ENCODE data around the gene F7.

The F7 gene

DNA sequence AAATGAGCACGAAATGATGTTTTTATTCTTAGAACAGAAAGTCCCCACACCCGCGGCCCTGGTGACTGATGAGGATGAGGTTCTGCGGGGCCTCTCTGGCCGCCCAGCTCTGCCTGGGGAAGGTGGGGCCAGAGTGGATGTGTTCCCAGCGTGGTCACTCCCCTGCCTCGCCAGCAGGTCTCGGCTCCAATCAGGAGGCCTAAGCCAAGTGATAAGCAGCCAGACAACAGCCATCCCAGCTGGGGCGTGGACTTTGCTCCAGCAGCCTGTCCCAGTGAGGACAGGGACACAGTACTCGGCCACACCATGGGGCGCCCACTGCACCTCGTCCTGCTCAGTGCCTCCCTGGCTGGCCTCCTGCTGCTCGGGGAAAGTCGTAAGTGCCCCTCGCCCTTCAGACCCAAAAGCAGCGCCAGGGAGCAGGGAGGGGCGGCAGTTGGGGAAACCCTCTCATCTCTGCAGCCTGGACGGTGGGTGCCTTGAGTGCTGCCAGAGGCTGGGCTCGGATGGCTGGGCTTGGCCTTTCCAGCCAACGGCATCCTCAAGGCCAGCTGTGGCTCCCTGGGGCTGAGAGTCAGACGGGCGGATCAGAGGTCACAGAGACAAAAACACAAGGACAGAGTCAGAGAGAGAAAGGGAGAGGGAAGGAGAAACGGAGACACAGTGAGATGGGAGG is 17.1 kb downstream of the F7 start, which contains the start of gene F10:
Gene F10 (plus strand): TSS at position 250 of the 676 bp plus-strand sequence. CDS start 57 bp downstream, at position 307.
- no peak for DNase-seq (ENCODE audit: extremely low spot score)
- ChIA-PET CTCF (interaction anchor here (1.5 kb wide), 1 partner anchor 9 kb away, joined by 4 read pairs; no protein-coding TSS in a partner anchor), POLR2A (no interaction called here)
- no peak for TF ChIP-seq L3MBTL2 (conservative IDR thresholded peaks at IDR 0.05)
- no peak for TF ChIP-seq SP1 (IDR thresholded peaks at IDR 0.05)
- TF ChIP-seq ZNF384 (IDR thresholded peaks at IDR 0.05): no peak
- TF ChIP-seq LEF1 (IDR thresholded peaks at IDR 0.05; ENCODE audit: borderline replicate concordance): no peak
- no peak for TF ChIP-seq SUZ12 (IDR thresholded peaks at IDR 0.05)
- TF ChIP-seq FOXA1 (IDR thresholded peaks at IDR 0.05): no peak
- no peak for TF ChIP-seq TARDBP (IDR thresholded peaks at IDR 0.05)
- no peak for TF ChIP-seq HDGF (IDR thresholded peaks at IDR 0.05; ENCODE audit: borderline replicate concordance)
- TF ChIP-seq NFRKB (IDR thresholded peaks at IDR 0.05): no peak
- TF ChIP-seq FOXK2 (IDR thresholded peaks at IDR 0.05): no peak

DNA sequence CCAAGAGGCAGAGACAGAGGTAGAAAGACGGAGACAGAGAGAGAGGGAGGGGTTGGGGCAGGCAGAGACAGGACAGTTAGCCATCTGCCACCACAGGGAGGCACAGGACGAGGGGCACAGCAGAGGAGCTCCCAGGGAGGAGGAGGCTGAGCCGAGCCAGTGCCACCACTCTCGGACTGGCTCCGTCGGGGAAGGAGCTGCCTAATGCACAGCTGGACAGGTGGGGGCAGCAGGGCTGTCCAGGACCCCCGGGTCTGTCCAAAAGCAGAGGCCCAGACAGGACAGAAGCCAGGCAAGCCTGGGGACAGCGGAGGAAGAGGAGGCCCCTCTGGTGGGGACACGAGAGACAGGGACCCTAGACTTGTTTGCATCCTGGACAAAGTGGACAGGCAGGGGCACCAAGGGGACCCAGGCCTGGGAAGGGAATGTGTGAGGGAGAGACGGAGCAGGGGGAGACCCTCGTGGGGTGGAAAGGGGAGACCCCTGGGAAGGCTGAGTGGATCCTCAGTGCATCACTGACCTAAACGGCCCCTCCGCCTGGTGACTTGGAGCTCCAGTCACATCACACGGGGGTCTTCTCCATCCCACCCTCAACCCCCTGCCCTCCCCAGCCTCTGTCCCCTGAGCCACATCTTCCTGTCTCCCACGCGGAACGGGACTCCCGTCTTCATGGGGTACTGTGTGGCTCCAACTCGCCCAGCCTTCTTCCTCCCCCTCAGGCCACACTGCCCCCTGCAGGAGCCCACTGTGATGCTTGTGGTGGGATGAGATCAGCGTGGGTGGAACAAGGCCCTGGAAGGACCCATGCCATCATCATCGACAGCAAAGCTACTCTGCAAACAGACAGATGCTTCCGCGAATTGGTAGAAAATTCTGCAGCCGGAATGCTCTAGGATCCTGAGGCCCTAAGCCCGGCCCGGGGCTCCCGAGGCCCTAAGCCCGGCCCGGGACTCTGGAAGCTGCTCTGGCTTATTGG is 17.9 kb downstream of the F7 start:
- CTCF ChIA-PET: interaction anchor here (1.5 kb wide), 1 partner anchor 10 kb away, joined by 4 read pairs; no protein-coding TSS in a partner anchor
- DNase-seq (ENCODE audit: extremely low spot score): peak; percentile 12
- POLR2A ChIA-PET: no interaction called here
- TF ChIP-seq CTBP1 (IDR thresholded peaks at IDR 0.05; ENCODE audit: borderline replicate concordance): no peak
- TF ChIP-seq, protein P1, sequence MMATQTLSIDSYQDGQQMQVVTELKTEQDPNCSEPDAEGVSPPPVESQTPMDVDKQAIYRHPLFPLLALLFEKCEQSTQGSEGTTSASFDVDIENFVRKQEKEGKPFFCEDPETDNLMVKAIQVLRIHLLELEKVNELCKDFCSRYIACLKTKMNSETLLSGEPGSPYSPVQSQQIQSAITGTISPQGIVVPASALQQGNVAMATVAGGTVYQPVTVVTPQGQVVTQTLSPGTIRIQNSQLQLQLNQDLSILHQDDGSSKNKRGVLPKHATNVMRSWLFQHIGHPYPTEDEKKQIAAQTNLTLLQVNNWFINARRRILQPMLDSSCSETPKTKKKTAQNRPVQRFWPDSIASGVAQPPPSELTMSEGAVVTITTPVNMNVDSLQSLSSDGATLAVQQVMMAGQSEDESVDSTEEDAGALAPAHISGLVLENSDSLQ (IDR thresholded peaks at IDR 0.05): no peak
- TF ChIP-seq HDGF (IDR thresholded peaks at IDR 0.05; ENCODE audit: borderline replicate concordance): no peak
- TF ChIP-seq TARDBP (IDR thresholded peaks at IDR 0.05): no peak
- TF ChIP-seq FOXA1 (IDR thresholded peaks at IDR 0.05): no peak
- TF ChIP-seq LEF1 (IDR thresholded peaks at IDR 0.05; ENCODE audit: borderline replicate concordance): no peak
- no peak for TF ChIP-seq SUZ12 (IDR thresholded peaks at IDR 0.05)
- TF ChIP-seq ARNT (IDR thresholded peaks at IDR 0.05): no peak
- TF ChIP-seq L3MBTL2 (conservative IDR thresholded peaks at IDR 0.05): no peak
- no peak for TF ChIP-seq BHLHE40 (IDR thresholded peaks at IDR 0.05; ENCODE audit: borderline replicate concordance)
- TF ChIP-seq FOXM1 (IDR thresholded peaks at IDR 0.05; ENCODE audit: borderline replicate concordance): no peak
- no peak for TF ChIP-seq ZNF384 (IDR thresholded peaks at IDR 0.05)
- no peak for TF ChIP-seq NFRKB (IDR thresholded peaks at IDR 0.05)
- TF ChIP-seq ELF4 (IDR thresholded peaks at IDR 0.05): no peak
- TF ChIP-seq SP1 (IDR thresholded peaks at IDR 0.05): no peak
- TF ChIP-seq FOXK2 (IDR thresholded peaks at IDR 0.05): no peak

DNA sequence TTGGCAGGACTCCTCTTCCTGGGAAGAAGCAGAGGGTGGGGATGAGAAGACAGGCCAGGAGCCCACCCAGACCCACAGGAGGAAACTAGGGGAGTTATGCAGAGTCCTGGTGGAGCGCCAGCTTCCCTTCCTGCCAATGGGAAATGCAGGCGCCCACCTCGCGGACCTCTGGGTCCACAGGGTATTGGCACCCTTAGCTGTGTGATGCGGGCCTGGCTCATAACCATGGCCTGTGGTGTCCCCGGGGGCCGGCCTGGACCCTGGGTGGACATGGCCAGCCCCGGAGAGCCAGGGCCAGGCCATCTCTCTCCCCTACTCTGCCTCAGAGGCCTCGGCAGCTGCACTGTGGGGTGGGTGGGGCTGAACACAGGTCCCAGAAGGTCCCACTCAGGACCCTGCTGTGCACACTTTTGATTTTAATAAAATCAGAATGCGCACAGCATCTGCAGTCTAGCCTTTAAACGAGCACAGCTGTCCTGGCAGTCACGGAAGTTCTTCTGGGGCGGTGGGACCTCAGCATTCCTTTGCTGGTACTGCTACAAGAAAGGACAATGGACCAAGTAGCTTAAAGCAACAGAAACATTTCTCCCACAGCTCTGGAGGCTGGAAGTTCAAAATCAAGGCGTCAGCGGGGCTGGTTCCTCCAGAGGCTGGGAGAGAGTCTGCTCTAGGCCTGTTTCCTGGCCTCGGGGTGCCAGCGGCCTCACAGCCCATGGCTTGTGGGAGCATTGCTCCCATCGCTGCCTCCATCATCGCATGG is 18.8 kb downstream of the F7 start:
- POLR2A ChIA-PET: no interaction called here
- DNase-seq (ENCODE audit: extremely low spot score): no peak
- TF ChIP-seq ARNT (IDR thresholded peaks at IDR 0.05) (no peak), BHLHE40 (IDR thresholded peaks at IDR 0.05; ENCODE audit: borderline replicate concordance) (no peak), FOXM1 (IDR thresholded peaks at IDR 0.05; ENCODE audit: borderline replicate concordance) (no peak), L3MBTL2 (conservative IDR thresholded peaks at IDR 0.05) (no peak)
- CTCF ChIA-PET: interaction anchor here (1.5 kb wide), 1 partner anchor 11 kb away, joined by 4 read pairs; no protein-coding TSS in a partner anchor

DNA sequence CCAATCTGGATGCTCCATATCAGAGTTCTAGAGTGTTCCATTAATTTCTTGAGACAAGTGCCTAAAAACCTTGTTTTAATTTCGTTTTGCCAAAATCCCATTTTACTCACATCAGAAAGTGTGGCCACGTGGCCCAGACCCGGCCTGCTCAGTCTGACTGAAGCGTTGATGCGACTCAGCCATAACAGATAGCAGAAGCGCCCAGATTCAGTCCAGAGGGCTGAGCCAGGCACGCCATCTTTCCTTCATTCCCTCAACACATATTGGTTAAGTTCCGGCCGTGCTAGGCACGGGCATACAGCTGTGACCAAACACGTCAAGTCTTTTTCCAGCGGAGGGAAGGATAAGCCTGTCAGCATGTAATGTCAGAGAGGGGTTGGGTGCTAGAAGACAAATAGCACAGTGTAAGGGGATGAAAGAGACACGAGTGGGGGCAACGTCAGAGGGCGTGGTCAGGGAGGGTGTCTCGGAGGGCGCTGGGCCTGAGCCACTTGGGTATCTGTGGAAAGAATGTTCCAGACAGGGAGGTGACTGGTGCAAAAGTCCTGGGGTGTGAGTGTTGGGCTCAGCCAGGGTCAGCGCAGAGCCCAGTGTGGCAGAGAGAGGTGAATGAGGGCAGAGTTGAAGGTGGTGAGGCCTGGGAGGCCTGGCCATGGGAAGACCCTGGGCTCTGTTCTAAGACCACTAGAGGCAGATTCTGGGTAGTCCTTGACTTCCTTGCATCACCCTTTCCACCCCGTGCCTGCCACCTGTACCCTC is 20.1 kb downstream of the F7 start:
- DNase-seq (ENCODE audit: extremely low spot score): no peak
- ChIA-PET POLR2A (no interaction called here), CTCF (no interaction called here)
- TF ChIP-seq TARDBP (IDR thresholded peaks at IDR 0.05) (no peak), LEF1 (IDR thresholded peaks at IDR 0.05; ENCODE audit: borderline replicate concordance) (no peak), CTBP1 (IDR thresholded peaks at IDR 0.05; ENCODE audit: borderline replicate concordance) (no peak), FOXA1 (IDR thresholded peaks at IDR 0.05) (no peak), HDGF (IDR thresholded peaks at IDR 0.05; ENCODE audit: borderline replicate concordance) (no peak), BHLHE40 (IDR thresholded peaks at IDR 0.05; ENCODE audit: borderline replicate concordance) (no peak), ARNT (IDR thresholded peaks at IDR 0.05) (no peak), FOXM1 (IDR thresholded peaks at IDR 0.05; ENCODE audit: borderline replicate concordance) (no peak), ELF4 (IDR thresholded peaks at IDR 0.05) (no peak), FOXK2 (IDR thresholded peaks at IDR 0.05) (no peak), SUZ12 (IDR thresholded peaks at IDR 0.05) (no peak), NFRKB (IDR thresholded peaks at IDR 0.05) (no peak), SP1 (IDR thresholded peaks at IDR 0.05) (no peak), ZNF384 (IDR thresholded peaks at IDR 0.05) (no peak), L3MBTL2 (conservative IDR thresholded peaks at IDR 0.05) (no peak)
- TF ChIP-seq, protein P1 (IDR thresholded peaks at IDR 0.05): no peak

All from HEK293T (cell line).